ENCODE measurements around the gene UPK2.
A peak's percentile ranks its signal among the peaks of the same experiment; 100 is the strongest.
"Not testable (repeated sequence)": the region's sequence is repeated elsewhere in the genome, so short reads cannot be mapped to it uniquely, and the experiment has no call there.

Gene UPK2

DNA sequence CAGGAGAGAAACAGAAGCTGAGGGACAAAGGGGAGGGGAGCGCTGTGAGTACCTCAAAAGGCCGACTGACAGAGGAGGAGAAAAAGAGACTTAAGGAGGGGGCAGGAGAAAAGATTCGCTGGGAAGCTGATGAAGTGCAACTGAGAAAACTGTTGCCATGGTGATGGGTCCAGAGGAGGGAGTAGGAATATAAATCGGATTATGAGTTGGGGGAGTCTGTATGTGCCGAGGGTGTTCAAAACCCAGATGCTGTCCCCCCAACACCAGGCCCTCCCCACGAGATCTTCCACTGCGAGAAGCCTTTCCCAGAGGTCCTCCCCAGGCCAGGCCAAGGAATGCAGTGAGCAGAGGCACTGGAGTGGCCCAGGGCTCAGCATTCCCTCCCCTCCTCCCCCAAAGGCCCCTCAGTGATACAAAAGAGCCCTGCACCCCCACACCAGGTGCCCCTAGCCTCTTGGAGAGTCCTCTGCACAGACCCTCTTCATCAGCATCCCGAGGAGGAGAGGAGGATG is 16.6 kb upstream of the UPK2 start:
- DNase-seq = no peak
- TF ChIP-seq GATA1 (IDR thresholded peaks at IDR 0.05; ENCODE audit: low read depth, low read length) = no peak
- TF ChIP-seq POLR2A (IDR thresholded peaks at IDR 0.05; ENCODE audit: low read length) = no peak

DNA sequence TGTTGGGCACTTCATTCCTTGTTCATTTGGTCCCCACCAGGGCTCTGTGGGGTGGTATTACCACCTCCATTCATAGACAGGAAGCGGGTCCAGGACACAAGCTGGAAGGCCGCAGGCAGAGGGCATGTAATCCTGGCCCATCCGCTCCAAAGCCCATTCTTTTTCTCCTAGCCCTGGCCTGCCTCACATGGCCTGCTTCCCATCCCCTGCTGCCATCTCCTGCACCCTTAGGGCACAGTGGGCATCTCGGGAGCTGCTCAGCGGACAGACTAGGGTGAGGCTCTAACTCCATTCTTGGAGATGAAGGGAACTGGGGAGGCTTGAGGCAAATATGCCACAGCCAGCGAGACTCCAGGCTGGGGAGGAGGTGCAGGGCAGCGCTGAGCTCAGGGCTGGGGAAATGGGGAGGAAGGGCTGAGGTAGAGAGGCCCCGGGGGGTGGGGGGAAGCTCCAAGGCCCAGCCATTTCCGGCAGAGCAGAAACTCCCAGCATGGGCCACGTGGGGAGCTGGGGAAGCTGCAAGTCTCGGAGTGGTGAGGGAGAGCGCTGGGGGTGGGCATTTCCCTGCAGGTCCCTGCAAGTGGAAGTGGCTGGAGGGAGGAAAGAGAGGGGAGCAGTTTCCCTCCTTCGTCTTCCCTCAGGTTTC is 16.0 kb upstream of the UPK2 start:
- no peak for DNase-seq
- TF ChIP-seq POLR2A (IDR thresholded peaks at IDR 0.05; ENCODE audit: low read length) (no peak), GATA1 (IDR thresholded peaks at IDR 0.05; ENCODE audit: low read depth, low read length) (no peak)

DNA sequence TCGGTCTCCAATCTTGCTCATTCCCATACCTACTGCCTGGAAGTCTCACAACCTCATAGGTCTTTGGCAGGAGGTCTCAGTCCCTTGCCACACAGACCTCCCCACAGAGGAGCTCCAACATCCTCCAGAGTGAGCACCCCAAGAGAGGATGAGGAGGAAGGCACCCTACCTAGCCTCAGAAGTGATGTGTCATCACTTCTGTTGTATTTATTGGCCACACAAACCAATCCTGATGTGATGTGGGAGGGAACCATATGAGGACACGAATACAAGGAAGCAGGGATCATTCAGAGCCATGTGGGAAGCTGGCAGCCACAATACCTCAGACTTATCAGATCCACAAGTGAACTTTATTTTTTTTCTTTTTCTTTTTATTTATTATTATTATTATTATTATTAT is 9.0 kb upstream of the UPK2 start:
- TF ChIP-seq GATA1 (IDR thresholded peaks at IDR 0.05; ENCODE audit: low read depth, low read length) (no peak), POLR2A (IDR thresholded peaks at IDR 0.05; ENCODE audit: low read length) (no peak)
- no peak for DNase-seq

DNA sequence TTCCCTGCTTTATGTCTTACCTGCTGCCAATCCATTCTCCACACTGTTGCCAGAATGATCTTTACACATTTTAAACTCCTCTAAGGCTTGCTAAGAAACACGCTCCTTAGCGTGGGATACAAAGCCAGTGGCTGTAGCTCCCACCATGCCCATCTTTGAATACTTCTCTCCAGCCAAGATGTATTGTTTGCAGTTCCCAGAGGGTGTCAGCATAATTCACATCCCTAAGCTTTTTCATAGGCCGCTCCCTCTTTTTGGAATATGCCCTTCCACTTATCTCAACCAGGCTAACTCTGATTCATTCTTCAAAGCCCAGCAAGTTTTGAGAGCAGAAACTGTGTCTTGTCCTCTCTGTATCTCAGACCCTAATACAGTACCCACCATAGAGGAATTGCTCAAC is 8.1 kb upstream of the UPK2 start:
- no peak for DNase-seq
- TF ChIP-seq GATA1 (IDR thresholded peaks at IDR 0.05; ENCODE audit: low read depth, low read length) (no peak), POLR2A (IDR thresholded peaks at IDR 0.05; ENCODE audit: low read length) (no peak)

DNA sequence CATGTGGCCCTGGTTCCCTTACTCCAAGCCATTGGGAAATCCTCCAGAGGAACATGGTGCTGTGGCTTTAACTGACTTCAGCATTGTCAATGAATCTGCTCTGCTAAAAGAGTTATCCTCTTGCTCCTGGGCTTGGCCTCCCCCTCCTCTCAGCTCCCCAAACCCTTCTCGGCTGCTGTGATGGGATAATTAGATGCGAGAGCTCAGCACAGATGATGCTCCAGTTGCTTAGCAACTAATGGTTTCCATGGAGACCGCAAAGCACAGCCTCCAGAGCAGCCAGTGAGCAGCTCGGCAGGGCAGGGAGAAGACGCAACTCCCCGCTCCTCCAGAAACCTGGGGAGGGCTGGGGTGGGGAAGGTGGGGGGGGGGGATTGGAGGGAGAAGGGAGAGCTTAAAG is 2.8 kb upstream of the UPK2 start:
- TF ChIP-seq GATA1 (IDR thresholded peaks at IDR 0.05; ENCODE audit: low read depth, low read length) = no peak
- no peak for TF ChIP-seq POLR2A (IDR thresholded peaks at IDR 0.05; ENCODE audit: low read length)
- DNase-seq = peak in 1 of 2 experiments; percentile 27

DNA sequence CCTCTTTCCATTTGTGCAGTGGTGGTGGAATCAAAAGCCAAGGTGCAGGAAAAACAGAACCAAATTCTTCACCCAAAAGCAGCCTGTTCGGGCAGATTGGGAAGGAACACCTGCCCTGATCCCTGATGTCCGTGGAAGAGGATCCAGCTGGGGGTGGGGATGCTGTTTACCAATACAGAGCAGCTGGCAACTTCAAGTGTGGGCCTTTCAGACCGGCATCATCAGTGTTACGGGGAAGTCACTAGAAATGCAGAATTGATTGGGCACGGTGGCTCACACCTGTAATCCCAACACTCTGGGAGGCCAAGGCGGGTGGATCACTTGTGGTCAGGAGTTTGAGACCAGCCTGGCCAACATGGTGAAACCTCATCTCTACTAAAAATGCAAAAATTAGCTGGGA is 2.1 kb upstream of the UPK2 start:
- DNase-seq = not testable (repeated sequence)

DNA sequence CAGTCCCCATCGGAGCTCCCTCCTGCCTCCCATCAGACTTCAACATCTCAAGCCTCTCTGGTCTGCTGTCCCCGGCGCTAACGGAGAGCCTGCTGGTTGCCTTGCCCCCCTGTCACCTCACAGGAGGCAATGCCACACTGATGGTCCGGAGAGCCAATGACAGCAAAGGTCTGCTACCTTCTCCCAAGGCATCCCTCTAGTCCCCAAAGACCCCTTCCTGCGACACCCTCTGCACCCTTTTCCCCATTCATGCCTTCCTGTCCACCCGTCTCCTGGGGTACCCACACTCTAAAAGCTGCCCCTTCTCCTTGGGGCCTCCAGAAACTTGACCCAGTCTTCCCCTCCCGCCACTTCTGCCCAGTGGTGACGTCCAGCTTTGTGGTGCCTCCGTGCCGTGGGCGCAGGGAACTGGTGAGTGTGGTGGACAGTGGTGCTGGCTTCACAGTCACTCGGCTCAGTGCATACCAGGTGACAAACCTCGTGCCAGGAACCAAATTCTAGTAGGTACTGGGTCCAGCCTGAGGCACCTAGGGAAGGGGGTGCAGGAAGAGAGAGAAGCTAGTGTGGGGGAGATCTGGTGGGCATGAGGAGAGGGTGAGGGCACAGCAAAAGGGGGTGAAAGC is 860 bp downstream of the UPK2 start:
- no peak for DNase-seq
- TF ChIP-seq POLR2A (IDR thresholded peaks at IDR 0.05; ENCODE audit: low read length) (no peak), GATA1 (IDR thresholded peaks at IDR 0.05; ENCODE audit: low read depth, low read length) (no peak)

DNA sequence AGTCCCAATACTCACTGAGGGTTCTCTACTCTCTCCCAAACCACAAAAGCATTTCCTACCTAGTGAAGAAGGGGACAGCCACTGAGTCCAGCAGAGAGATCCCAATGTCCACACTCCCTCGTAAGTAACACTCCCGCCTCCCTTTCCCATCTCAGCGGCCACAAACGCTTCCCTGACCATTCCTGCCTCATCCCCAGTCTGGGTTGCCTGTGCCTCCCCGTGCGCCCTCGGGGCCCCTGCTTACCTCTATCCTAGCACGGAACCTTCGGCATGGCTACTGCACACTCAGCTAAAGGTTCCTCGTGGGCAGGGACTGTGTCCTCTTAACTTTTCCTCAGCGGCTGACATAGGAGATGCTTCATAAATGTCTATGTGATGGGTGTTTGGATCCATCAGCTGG is 1.5 kb downstream of the UPK2 start:
- no peak for TF ChIP-seq POLR2A (IDR thresholded peaks at IDR 0.05; ENCODE audit: low read length)
- no peak for TF ChIP-seq GATA1 (IDR thresholded peaks at IDR 0.05; ENCODE audit: low read depth, low read length)
- no peak for DNase-seq

DNA sequence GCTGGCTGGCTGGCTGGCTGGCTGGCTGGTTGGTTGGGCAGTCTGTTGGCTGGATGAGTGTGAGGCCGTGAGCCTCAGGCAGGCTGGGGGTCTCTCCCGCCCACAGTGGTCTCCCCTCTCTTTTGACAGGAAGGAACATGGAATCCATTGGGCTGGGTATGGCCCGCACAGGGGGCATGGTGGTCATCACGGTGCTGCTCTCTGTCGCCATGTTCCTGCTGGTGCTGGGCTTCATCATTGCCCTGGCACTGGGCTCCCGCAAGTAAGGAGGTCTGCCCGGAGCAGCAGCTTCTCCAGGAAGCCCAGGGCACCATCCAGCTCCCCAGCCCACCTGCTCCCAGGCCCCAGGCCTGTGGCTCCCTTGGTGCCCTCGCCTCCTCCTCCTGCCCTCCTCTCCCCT is 1.9 kb downstream of the UPK2 start:
- DNase-seq = no peak
- no peak for TF ChIP-seq GATA1 (IDR thresholded peaks at IDR 0.05; ENCODE audit: low read depth, low read length)

DNA sequence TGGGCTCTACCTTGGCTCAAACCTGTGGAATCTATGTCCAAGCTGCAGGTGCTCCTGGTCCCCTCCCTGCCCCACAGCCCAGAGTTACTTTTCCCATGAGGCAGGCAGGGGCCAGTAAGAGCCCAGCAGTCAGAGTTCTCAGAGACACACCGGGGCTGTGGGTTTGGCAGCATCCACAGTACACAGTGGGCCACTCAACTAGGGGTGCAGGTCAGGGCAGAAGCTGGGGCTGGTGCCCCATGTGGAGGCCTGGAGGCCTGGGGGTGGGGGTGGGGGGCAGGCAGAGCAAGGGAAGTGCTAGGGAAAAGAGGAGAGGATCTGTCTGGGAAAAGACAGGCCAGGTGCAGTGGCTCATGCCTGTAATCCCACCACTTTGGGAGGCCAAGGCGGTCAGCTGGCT is 2.5 kb downstream of the UPK2 start:
- TF ChIP-seq GATA1 (IDR thresholded peaks at IDR 0.05; ENCODE audit: low read depth, low read length) (no peak), POLR2A (IDR thresholded peaks at IDR 0.05; ENCODE audit: low read length) (no peak)
- DNase-seq = no peak

DNA sequence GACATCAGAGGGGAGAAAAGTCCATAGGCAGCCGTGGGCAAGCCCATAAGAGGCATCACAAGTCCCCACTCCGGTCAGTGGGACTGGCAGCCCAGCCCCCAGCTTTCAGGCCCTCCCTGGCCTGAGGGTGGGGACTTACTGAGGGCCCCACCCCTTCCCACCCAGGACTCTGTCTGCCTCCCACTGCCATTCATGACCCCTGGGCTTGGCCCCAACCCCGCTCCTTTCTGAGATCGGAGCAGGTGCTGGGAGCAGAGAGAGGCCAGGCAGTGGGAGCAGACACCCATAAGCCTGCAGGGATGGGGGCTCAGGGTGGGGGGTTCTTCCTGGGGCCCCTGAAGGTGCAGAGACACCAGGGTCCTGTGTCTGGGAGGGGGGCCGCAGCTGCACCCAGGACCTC is 5.1 kb downstream of the UPK2 start:
- no peak for DNase-seq

DNA sequence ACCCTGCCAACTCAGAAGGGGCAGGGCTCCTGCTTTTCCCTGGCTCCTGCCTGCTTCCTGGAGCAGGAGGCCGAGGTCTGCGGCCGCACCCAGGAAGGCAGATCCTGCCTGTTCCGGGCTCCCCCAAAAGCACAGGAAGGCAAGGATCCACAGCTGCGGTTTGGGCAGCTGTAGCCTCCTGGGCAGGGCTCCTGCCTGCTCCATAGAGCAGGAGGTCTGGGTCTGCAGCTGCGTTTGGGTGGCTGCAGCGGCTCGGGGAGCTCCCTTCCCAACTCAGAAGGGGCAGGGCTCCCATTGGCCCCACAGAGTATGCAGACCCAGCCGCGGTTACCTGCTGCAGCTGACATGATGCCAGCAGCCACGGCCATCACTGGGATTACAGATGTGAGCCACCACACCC is 5.5 kb downstream of the UPK2 start:
- DNase-seq = no peak
- TF ChIP-seq POLR2A (IDR thresholded peaks at IDR 0.05; ENCODE audit: low read length) (no peak), GATA1 (IDR thresholded peaks at IDR 0.05; ENCODE audit: low read depth, low read length) (no peak)

More for the DNA sequence above, 5.1 kb downstream of the UPK2 start:
- TF ChIP-seq GATA1 (IDR thresholded peaks at IDR 0.05; ENCODE audit: low read depth, low read length) (no peak), POLR2A (IDR thresholded peaks at IDR 0.05; ENCODE audit: low read length) (no peak)

DNA sequence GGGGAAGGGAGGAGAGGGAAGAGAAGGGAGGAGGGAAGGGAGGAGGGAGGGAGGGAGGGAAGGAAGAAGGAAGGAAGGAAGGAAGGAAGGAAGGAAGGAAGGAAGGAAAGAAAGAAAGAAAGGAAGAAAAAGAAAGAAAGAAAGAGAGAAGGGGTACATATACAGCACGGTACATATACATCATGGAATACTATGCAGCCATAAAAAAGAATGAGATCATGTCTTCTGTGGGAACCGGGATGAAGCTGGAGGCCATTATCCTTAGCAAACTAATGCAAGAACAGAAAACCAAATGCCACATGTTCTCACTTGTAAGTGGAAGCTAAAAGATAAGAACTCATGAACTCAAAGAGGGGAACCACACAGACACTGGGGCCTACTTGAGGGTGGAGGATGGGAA is 13.4 kb downstream of the UPK2 start:
- DNase-seq = not testable (repeated sequence)

DNA sequence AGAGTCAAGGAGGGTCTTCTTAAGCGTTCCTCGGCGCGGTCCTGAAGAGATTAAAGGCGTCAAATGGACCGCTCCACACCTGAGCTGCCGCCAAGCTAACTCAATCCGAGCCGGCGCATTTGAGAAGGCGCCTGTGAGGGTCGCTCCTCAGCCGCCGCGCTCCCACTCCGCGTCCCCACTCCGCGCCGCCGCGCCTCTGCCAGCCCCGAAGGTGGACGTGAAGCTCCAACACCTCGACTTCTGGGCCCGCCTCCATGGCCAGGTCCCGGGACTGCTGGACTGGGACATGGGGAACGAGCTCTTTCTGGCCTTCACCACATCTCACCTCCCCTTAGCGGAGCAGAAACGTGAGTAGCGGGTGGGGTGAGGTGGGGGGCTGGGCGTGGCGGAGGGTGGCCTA is 15.5 kb downstream of the UPK2 start, which contains the start of gene FOXR1:
TSS of gene FOXR1 (plus strand) at position 116 of the 400 bp plus-strand sequence. CDS start at position 287, 171 bp downstream.
- no peak for DNase-seq
- TF ChIP-seq GATA1 (IDR thresholded peaks at IDR 0.05; ENCODE audit: low read depth, low read length) (no peak), POLR2A (IDR thresholded peaks at IDR 0.05; ENCODE audit: low read length) (no peak)

DNA sequence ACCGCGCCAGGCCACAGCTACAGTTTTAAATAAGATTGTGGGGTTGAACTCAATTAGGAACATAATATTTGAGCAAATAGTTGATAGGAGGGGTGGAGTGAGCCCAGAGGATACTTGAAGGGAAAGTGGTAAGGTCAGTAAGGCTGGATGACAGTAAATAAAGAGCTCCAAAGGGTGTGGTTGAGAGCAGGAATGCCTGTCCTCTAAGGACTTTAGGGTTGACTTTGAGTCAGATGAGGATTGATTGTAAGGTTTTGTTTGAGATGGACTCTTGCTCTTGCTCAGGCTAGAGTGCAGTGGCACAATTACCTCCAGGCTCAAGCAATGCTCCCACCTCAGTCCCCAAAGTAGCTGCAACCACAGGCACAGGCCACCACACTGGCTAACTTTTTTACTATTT is 17.9 kb downstream of the UPK2 start:
- DNase-seq = no peak
- TF ChIP-seq GATA1 (IDR thresholded peaks at IDR 0.05; ENCODE audit: low read depth, low read length) (no peak), POLR2A (IDR thresholded peaks at IDR 0.05; ENCODE audit: low read length) (no peak)
